Prostate gland (tissue), 2 donors: ENCODE data around the gene OVCA2.
"Not testable (repeated sequence)": the region's sequence is repeated elsewhere in the genome, so short reads cannot be mapped to it uniquely, and the experiment has no call there.

ENCODE experiments used
- POLR2A ChIP-seq: fragments of 450-650 bp; IDR thresholded peaks from one replicate; pipeline ENCODE4 v1.6.1; 2016; ENCODE audit warnings: antibody characterized with exemption, mild to moderate bottlenecking
- TF ChIP-seq, protein P1 (sequence below), 4 experiments: fragments of 200-600 bp in 2 of 4; fragments of 450-650 bp in 2 of 4; sonication (generic) in 2 of 4; IDR thresholded peaks; 1 replicate in 3 of 4; 2 replicates in 1 of 4; pipeline ENCODE4 v1.5.1; 2016 to 2019; ENCODE audit warnings: antibody characterized with exemption in 4 of 4, mild to moderate bottlenecking in 2 of 4, moderate library complexity in 2 of 4

DNA sequence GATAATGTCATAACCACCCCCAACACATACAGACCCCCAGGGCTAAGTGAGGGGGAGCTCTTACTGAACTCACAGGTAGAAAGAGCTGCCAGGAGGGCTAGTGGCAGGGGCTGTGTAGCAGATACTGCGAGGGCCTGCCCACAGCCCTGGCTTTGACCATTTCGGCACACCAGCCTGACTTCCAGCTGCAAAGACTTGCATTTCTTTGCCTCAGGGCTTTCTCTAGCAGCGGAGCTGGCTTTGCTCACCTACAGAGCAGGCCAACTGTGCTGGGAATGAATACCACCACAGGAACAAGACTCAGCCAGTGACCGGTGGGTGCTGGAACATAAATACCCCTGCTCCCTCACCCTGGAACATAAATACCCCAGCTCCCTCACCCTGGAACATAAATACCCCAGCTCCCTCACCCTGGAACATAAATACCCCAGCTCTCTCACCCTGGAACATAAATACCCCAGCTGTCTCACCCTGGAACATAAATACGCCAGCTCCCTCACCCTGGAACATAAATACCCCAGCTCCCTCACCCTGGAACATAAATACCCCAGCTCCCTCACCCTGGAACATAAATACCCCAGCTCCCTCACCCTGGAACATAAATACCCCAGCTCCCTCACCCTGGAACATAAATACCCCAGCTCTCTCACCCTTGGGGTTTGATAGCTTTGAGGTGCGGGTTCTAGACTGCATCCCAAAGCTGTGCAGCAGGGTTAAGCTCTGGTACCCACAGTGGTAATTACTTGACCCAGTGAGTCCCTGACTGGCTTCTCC lies 28.4 kb upstream of the OVCA2 start:
- TF ChIP-seq, protein P1, sequence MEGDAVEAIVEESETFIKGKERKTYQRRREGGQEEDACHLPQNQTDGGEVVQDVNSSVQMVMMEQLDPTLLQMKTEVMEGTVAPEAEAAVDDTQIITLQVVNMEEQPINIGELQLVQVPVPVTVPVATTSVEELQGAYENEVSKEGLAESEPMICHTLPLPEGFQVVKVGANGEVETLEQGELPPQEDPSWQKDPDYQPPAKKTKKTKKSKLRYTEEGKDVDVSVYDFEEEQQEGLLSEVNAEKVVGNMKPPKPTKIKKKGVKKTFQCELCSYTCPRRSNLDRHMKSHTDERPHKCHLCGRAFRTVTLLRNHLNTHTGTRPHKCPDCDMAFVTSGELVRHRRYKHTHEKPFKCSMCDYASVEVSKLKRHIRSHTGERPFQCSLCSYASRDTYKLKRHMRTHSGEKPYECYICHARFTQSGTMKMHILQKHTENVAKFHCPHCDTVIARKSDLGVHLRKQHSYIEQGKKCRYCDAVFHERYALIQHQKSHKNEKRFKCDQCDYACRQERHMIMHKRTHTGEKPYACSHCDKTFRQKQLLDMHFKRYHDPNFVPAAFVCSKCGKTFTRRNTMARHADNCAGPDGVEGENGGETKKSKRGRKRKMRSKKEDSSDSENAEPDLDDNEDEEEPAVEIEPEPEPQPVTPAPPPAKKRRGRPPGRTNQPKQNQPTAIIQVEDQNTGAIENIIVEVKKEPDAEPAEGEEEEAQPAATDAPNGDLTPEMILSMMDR (IDR thresholded peaks at IDR 0.05), result not testable (repeated sequence)
- not testable (repeated sequence) for TF ChIP-seq POLR2A
